Stimulated activated naive CD8-positive, alpha-beta T cell treated with anti-CD3 and anti-CD28 coated beads, Interleukin-15, Interleukin-2, amounts not matched to agents 100 U/mL and 50 U/mL, for 24 hours (primary cell): Measurements from ENCODE around the gene UIMC1.
"Not testable (repeated sequence)": the region's sequence is repeated elsewhere in the genome, so short reads cannot be mapped to it uniquely, and the experiment has no call there.

Experiments
- ATAC-seq: fragments of 150-1000 bp; cut with Tn5 transposase; one replicate; pipeline ENCODE4 v1.10.0; 2021
- DNase-seq: peaks from one replicate; pipeline ENCODE4 v3.0.0; 2021

The UIMC1 gene

GRCh38 chr5:177006265-177006972 lies at the start of gene UIMC1:
TSS of gene UIMC1 (minus strand) at chr5:177006779. CDS start at chr5:176982615, 24,164 bp downstream.
- DNase-seq: peak; percentile 95
- peak; percentile 87 for ATAC-seq

DNA sequence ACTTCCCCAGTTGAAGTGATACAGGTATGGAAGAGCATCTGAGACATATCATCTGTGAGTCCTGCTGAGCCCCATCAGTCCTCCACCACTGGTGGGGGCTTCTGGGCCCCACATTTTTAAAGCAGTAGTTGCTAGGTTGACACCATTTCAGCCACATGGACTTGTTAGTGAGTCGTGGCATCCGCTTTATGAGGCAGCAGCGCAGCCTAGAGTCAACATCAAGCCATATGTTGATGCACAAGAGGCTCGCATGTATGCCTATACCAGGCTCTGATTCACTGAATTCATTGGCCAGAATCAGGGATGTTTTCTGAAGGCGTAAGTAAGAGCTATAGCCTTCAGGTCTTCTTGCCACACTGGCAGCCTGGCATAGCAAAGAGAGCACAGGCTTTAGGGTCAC lies 42.7 kb upstream of the UIMC1 start:
- no peak for ATAC-seq
- no peak for DNase-seq

DNA sequence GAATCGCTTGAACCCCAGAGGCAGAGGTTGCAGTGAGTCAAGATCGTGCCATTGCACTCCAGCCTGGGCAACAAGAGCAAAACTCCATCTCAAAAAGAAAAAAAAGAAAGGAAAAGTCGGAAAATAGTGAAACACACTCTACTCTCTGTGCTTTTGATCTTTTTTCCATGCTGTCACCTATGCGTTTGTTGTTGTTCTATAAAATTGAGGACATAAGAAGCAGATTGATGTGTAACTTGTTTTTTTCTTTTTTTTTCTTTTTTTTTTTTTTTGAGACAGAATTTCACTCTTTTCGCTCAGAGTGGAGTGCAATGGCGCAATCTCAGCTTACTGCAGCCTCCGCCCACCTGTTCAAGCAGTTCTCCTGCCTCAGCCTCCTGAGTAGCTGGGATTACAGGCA lies 42.0 kb upstream of the UIMC1 start:
- not testable (repeated sequence) for DNase-seq, ATAC-seq

DNA sequence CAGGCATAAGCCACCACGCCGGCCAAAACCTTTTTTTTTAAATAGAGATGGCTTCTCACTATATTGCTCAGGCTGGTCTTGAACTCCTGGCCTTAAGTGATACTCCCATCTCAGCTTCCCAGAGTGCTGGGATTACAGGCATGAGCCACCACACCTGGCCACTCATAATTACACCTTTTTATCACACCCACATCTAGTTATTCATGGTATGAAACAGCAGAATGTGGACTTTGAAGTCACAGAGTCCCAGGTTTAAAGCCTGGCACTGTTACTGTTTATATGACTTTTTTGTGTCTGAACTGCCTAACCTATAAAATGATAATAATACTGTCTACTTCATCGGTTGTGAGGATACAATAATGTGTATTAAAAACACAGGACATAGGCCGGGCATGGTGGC lies 39.1 kb upstream of the UIMC1 start:
- ATAC-seq: no peak

DNA sequence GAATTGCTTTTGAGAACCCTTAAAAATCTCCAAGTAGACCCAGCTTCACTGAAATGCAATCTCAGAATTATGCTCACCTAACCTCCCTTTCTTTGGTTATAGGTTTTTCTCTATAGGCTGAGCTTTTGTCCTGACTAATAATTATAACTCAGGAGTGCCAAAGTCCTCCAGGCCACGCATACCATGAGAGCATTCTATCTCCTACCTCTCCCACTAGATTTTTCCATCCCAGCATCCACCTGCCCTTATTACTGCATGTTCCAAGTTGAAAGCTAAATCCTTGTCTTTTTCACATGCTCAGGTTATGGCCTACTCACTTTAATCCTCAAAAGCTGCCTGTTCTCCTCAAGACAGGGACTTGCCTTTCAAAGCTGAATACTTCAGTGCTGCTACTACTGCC lies 38.1 kb upstream of the UIMC1 start:
- ATAC-seq (no peak), DNase-seq (no peak)

More for the DNA sequence above, 39.1 kb upstream of the UIMC1 start:
- DNase-seq: no peak

DNA sequence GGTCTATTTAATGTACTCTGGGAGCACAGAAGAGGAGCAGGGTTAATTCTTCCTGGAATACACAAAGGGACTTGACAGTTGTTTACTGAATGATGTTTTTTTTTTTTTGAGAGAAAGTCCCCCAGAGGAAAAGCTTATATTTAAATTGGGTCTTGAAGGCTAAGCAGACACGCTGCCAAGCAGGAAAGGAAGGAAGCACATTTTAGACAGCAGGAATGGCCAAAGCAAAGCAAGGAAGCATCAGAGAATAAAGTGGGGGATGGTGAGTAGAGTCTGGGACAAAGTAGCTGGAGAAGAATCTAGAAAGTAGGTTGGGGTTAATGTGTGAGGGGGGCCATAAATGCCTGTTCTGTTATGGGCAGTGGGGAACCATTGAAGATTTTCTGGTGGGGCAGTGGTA lies 37.4 kb upstream of the UIMC1 start:
- ATAC-seq (no peak), DNase-seq (no peak)

GRCh38 chr5:177043114-177043513 lies 36.5 kb upstream of the UIMC1 start:
- DNase-seq: no peak
- no peak for ATAC-seq

DNA sequence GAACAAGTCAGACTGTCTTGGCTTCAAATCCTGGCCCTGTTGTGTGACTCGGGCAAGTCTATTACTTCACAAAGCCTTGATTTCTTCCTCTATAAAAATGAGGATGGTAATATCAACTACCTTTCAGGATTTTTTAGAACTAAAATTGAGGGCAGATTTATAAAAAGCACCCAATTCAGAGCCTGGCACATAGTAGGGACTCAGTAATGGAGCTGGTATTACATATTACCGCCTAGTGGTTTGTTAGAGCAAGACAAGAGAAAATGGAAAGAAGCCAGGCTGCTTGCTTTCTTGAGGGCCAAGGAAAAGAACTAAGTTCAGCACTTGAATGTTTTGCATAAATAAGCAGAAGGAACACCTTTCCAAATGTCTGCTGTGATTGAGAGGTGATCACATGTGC lies 35.4 kb upstream of the UIMC1 start:
- ATAC-seq: no peak
- no peak for DNase-seq

DNA sequence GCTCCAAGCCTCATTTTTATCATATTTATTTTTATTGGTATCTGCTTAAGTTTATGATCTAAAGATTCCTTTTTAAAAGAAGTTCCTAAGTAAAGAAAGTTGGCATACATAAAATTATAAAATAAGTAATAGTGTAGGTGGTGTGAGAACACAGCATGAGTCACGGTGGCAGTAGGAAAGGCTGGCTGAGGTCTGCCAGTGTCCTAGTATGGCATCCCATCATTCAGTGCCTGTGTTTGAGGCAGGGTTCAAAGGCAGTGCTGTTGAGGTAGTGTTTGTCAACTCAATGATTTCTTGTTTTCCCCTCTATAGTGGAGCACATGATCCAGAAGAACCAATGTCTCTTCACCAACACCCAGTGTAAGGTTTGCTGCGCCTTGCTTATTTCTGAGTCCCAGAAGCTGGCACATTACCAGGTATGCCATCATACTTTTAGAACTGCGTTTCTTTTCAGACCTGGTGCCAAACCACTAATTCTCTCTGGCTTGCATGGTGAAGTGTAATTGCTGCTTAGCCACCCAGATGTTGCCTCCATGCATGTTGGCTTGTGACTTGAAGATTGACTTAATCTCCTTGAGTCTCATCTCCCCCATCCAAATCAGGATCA lies 34.3 kb upstream of the UIMC1 start:
- ATAC-seq (no peak), DNase-seq (no peak)

DNA sequence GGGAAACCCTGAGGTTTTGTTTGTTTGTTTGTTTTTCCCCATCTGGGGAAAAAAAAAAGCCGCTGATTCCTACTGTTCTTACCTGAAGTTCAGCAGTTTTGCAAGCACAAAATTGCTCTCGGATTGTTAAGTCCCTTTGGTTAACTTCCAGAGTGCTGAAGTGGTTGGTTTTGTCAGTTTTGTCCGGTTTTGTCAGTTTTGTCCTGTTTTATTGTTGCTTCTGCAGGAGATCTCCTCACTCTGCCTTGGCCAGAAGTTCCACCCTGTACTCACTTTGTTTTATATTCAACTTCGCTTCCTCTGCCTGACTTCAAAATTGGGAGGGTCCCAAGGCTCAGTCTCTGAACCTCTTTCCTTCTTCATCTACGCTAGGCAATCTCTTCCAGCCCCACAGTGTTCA lies 30.3 kb upstream of the UIMC1 start:
- no peak for ATAC-seq
- no peak for DNase-seq

DNA sequence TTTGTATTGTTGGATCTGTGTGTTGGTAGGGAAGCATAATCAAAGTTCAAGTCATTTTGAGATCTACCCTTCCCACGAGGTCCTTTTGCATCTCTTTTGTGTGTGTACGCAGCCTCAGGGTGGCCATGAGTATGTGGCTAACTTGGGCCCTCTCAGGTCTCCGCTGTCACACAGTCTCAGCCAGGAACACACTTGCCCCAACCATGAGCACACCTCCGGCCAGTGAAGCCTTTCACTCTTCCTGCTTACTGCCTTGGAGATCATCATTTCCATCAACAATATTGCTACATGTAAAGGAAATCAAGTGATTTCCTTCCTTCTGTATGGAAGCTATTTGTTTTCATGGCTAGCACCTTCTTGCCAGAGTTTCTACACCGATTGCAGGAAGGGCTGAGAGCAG lies 29.9 kb upstream of the UIMC1 start:
- no peak for DNase-seq
- no peak for ATAC-seq

DNA sequence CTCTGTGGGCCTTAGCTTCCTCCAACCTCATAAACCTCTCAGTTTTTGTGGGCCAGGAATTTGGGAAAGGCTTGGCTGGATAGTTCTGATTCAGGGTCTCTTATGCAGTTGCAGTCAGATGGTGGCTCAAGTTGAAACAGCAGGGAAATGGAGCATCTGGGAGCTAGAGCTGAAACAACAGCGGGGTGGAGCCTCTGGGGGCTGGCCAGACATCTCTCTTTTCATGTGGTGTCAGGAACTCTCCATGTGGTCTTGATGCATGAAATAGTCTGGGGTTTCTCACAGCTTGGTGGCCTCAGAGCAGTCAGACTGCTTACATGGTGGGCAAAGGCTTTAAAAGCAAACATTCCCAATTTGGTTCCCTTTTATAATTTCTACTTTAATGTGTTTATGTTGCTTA lies 29.4 kb upstream of the UIMC1 start:
- no peak for DNase-seq

GRCh38 chr5:177029498-177029897 lies 22.9 kb upstream of the UIMC1 start:
- DNase-seq: no peak
- ATAC-seq: no peak

More for the DNA sequence above, 29.4 kb upstream of the UIMC1 start:
- ATAC-seq: no peak

- ATAC-seq (no peak), DNase-seq (no peak)
Measured at GRCh38 chr5:177027665-177028064, 21.1 kb upstream of the UIMC1 start.

DNA sequence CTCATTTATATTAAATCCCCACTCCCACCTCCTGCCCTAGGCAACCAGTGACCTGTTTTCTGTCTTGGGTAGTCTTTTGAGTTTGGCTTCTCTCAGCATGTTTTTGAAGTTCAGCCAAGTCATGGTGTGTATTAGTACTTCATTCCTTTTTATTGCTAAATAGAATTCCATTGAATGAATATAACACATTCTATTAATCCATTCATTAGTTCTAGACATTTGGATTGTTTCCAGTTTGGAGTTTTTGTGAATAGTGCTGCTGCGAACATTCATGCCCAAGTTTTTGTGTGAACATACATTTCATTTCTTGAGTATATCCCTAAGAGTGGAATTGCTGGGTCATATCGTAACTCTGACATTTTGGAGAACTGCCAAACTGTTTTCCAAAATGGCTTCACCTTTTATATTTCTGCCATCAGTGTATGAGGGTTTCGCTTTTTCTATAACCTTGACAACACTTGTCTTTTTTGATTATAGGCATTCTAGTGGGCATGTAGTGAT lies 18.6 kb upstream of the UIMC1 start:
- no peak for DNase-seq

GRCh38 chr5:177024559-177024958 lies 18.0 kb upstream of the UIMC1 start:
- DNase-seq (no peak), ATAC-seq (no peak)

More for the DNA sequence above, 18.6 kb upstream of the UIMC1 start:
- no peak for ATAC-seq

DNA sequence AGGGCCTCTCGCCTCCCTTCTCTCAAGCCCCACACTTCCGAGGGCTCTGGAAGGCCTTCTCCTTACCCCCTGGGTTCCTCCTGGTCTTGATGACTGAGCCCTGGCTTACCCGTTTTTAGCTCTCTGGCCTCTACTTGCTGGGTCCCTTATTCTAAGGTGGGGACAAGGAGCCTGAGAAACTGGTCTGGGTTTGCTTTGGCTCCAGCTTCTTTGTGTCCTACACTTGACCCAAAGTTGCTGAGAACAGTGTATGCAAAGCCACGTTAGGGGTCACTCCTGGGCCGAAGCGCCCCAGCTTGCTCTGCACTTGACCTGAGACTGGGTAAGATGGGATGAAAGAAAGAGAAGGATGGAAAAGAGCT lies 16.7 kb upstream of the UIMC1 start:
- no peak for DNase-seq
- no peak for ATAC-seq

DNA sequence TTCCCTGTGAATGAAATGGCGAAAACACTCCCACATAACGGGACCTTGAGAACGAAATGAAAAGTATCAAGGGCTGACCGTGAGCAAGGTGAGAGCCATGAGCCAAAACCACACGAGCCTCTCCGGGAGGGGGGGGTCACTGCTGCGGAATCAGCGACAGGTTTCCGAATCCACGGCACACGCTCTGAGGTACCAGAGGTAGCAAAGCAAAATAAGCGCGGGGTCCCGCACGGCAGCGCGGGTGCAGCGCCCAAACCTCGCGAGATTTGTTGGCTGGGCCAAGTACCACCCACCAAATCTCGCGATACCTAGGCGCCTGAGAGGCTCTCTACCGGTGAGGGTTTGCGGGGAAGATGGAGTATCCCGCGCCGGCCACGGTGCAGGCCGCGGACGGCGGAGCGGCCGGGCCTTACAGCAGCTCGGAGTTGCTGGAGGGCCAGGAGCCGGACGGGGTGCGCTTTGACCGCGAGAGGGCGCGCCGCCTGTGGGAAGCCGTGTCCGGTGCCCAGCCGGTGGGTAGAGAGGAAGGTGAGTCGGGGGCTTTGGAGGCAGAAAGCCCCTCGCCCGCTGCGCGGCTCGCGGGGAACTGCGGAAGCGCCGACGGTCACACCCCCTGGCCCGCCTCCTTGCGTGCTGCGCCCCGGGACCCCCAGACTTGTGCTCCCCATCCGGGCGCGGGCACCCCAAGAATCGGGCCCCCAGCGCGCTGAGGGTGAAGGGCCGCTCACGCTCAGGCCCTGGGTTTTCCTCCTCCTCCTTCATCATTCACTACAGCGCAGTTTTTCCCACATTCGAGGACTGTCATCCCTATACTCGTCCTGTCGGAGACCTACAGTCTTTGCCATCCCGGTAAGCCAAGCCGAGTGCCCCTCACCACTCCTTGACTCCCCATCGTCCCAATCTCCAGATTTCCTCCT lies 16.1 kb upstream of the UIMC1 start, which contains the start of gene ZNF346:
TSS of gene ZNF346 (plus strand) at position 311 of the 917 bp plus-strand sequence. CDS start at position 354, 43 bp downstream.
- DNase-seq (peak; percentile 93), ATAC-seq (peak; percentile 98)

GRCh38 chr5:177020033-177020432 lies 13.5 kb upstream of the UIMC1 start:
- ATAC-seq (no peak), DNase-seq (no peak)

GRCh38 chr5:177018341-177018740 lies 11.8 kb upstream of the UIMC1 start:
- ATAC-seq (no peak), DNase-seq (no peak)

DNA sequence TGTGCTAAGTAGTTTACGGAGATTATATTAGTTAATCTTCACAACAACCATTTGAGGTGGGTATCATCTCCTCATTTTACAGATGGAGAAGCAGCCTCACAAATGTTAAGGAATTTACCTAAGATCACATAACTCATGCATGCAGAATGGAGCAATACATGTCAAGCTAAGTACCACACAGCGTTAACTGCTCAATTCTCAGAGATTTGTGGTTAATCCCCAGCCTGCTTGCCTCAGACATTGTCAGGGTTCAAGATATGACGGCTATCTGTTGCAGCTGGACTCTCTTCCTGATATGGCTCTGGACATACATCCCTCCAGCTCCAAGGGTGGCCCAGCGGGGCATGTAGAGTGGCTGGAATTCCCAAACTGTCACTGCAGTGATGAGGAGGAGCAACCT lies 8.6 kb upstream of the UIMC1 start:
- ATAC-seq (no peak), DNase-seq (no peak)

GRCh38 chr5:177010153-177010552 lies 3.6 kb upstream of the UIMC1 start:
- DNase-seq: no peak
- no peak for ATAC-seq

- no peak for ATAC-seq
- DNase-seq: no peak
Measured at GRCh38 chr5:177008716-177009115, 2.1 kb upstream of the UIMC1 start.
